Measurements from ENCODE around the gene ALKBH7.
"Not testable (repeated sequence)": the region's sequence is repeated elsewhere in the genome, so short reads cannot be mapped to it uniquely, and the experiment has no call there.

ALKBH7 gene

GRCh38 chr19:6400062-6400944, 27.7 kb downstream of the ALKBH7 start:
- H3K27ac ChIP-seq (ENCODE audit: low read length); H3K4me3 ChIP-seq (ENCODE audit: low read length in 2 of 2); H3K27me3 ChIP-seq (ENCODE audit: control insufficient read depth in 1 of 2, insufficient read depth in 2 of 2, low read length in 2 of 2); H3K9me3 ChIP-seq (ENCODE audit: control insufficient read depth in 2 of 2, low read length in 2 of 2); H3K36me3 ChIP-seq (ENCODE audit: control insufficient read depth in 2 of 2, insufficient read depth in 2 of 2, low read length in 2 of 2); H3K4me1 ChIP-seq (ENCODE audit: control insufficient read depth, insufficient read depth, low read length); H3K9ac ChIP-seq (ENCODE audit: low read length in 2 of 2): not testable (repeated sequence)

- Histone ChIP-seq H3K27ac (ENCODE audit: low read length) (no peak overlapping the region), H3K27me3 (ENCODE audit: control insufficient read depth in 1 of 2, insufficient read depth in 2 of 2, low read length in 2 of 2) (no peaks in the 10 kb centered on the region), H3K4me1 (ENCODE audit: control insufficient read depth, insufficient read depth, low read length) (no peaks in the 10 kb centered on the region), H3K9me3 (ENCODE audit: control insufficient read depth in 2 of 2, low read length in 2 of 2) (no peaks in the 10 kb centered on the region), H3K9ac (ENCODE audit: low read length in 2 of 2) (no peak overlapping the region), H3K36me3 (ENCODE audit: control insufficient read depth in 2 of 2, insufficient read depth in 2 of 2, low read length in 2 of 2) (no peaks in the 10 kb centered on the region), H3K4me3 (ENCODE audit: low read length in 2 of 2) (no peak overlapping the region)
Observed at GRCh38 chr19:6402058-6402457, 29.5 kb downstream of the ALKBH7 start.

GRCh38 chr19:6402837-6403608, 30.4 kb downstream of the ALKBH7 start:
- Histone ChIP-seq H3K9me3 (ENCODE audit: control insufficient read depth in 2 of 2, low read length in 2 of 2) (no peaks in the 10 kb centered on the region), H3K36me3 (ENCODE audit: control insufficient read depth in 2 of 2, insufficient read depth in 2 of 2, low read length in 2 of 2) (no peaks in the 10 kb centered on the region), H3K9ac (ENCODE audit: low read length in 2 of 2) (no peak overlapping the region), H3K27ac (ENCODE audit: low read length) (no peak overlapping the region), H3K27me3 (ENCODE audit: control insufficient read depth in 1 of 2, insufficient read depth in 2 of 2, low read length in 2 of 2) (no peaks in the 10 kb centered on the region), H3K4me3 (ENCODE audit: low read length in 2 of 2) (no peak overlapping the region), H3K4me1 (ENCODE audit: control insufficient read depth, insufficient read depth, low read length) (no peaks in the 10 kb centered on the region)

- no peak overlapping the region for H3K27ac ChIP-seq (ENCODE audit: low read length)
- no peaks in the 10 kb centered on the region for H3K27me3 ChIP-seq (ENCODE audit: control insufficient read depth in 1 of 2, insufficient read depth in 2 of 2, low read length in 2 of 2)
- H3K4me3 ChIP-seq (ENCODE audit: low read length in 2 of 2): no peak overlapping the region
- H3K36me3 ChIP-seq (ENCODE audit: control insufficient read depth in 2 of 2, insufficient read depth in 2 of 2, low read length in 2 of 2): no peaks in the 10 kb centered on the region
- no peaks in the 10 kb centered on the region for H3K4me1 ChIP-seq (ENCODE audit: control insufficient read depth, insufficient read depth, low read length)
- H3K9ac ChIP-seq (ENCODE audit: low read length in 2 of 2): no peak overlapping the region
- H3K9me3 ChIP-seq (ENCODE audit: control insufficient read depth in 2 of 2, low read length in 2 of 2): no peaks in the 10 kb centered on the region
Observed at GRCh38 chr19:6406401-6406800, 33.8 kb downstream of the ALKBH7 start.

DNA sequence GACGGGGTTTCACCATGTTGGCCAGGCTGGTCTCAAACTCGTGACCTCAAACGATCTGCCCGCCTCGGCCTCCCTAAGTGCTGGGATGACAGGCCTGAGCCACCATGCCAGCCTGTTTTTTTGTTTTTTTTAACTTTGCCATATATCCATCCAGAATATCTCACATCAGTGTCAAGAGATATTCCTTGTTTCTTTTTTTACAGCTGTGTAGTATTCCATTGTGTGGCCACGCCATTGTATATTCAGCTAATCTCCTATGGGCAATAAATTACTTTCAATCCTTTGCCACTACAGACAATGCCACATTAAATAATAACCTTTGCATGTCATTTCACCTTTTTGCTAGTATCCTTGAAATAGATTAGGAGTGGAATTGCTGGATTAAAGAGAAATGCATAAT, 36.8 kb downstream of the ALKBH7 start:
- Histone ChIP-seq H3K27me3 (ENCODE audit: control insufficient read depth in 1 of 2, insufficient read depth in 2 of 2, low read length in 2 of 2) (no peaks in the 10 kb centered on the region), H3K9me3 (ENCODE audit: control insufficient read depth in 2 of 2, low read length in 2 of 2) (no peaks in the 10 kb centered on the region), H3K27ac (ENCODE audit: low read length) (no peak overlapping the region), H3K36me3 (ENCODE audit: control insufficient read depth in 2 of 2, insufficient read depth in 2 of 2, low read length in 2 of 2) (peaks cover 0 to 3% of the 10 kb centered on the region in 2 donors), H3K9ac (ENCODE audit: low read length in 2 of 2) (no peak overlapping the region), H3K4me1 (ENCODE audit: control insufficient read depth, insufficient read depth, low read length) (peaks cover 7% of the 10 kb centered on the region), H3K4me3 (ENCODE audit: low read length in 2 of 2) (no peak overlapping the region)

- H3K9ac ChIP-seq (ENCODE audit: low read length in 2 of 2): no peak overlapping the region
- H3K36me3 ChIP-seq (ENCODE audit: control insufficient read depth in 2 of 2, insufficient read depth in 2 of 2, low read length in 2 of 2): peaks cover 20 to 24% of the 10 kb centered on the region in 2 donors
- peak overlapping the region; percentile 18 for H3K27ac ChIP-seq (ENCODE audit: low read length)
- H3K4me3 ChIP-seq (ENCODE audit: low read length in 2 of 2): no peak overlapping the region
- no peaks in the 10 kb centered on the region for H3K9me3 ChIP-seq (ENCODE audit: control insufficient read depth in 2 of 2, low read length in 2 of 2)
- no peaks in the 10 kb centered on the region for H3K27me3 ChIP-seq (ENCODE audit: control insufficient read depth in 1 of 2, insufficient read depth in 2 of 2, low read length in 2 of 2)
- H3K4me1 ChIP-seq (ENCODE audit: control insufficient read depth, insufficient read depth, low read length): peaks cover 7% of the 10 kb centered on the region
Observed at GRCh38 chr19:6412061-6412446, 39.5 kb downstream of the ALKBH7 start.

DNA sequence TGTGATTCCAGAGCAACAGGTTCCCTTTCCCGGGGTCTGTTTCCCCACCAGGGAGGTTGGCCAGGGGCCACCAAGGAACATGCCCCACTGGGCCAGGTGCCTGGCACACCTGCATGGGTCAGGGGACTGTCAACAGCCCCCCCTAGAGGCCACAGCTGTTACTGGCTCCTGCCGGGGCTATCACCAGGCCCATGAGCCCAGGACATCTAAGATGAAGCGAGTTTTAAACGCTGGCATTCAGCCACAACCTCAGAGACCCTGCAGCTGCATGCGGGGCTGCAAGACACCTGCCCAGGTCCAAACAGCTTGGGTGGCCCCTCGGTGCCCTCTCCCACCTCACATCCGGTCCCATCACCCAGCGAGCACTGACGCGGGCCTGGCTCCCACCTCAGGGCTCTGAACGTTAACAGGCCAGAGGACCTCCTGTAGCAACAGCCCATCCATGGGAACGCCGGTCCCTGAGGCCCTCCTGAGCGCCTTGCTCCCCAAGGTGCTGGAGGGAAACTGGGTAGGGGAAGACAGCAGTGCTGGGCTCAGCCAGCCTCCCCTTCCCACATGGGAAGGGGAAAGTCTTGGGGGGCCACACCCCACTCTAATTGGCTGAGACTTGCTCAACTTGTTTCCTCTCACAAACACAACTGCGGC, 40.0 kb downstream of the ALKBH7 start:
- peaks cover 25 to 29% of the 10 kb centered on the region in 2 donors for H3K36me3 ChIP-seq (ENCODE audit: control insufficient read depth in 2 of 2, insufficient read depth in 2 of 2, low read length in 2 of 2)
- no peak overlapping the region for H3K4me3 ChIP-seq (ENCODE audit: low read length in 2 of 2)
- H3K4me1 ChIP-seq (ENCODE audit: control insufficient read depth, insufficient read depth, low read length): peaks cover 7% of the 10 kb centered on the region
- no peaks in the 10 kb centered on the region for H3K27me3 ChIP-seq (ENCODE audit: control insufficient read depth in 1 of 2, insufficient read depth in 2 of 2, low read length in 2 of 2)
- no peak overlapping the region for H3K9ac ChIP-seq (ENCODE audit: low read length in 2 of 2)
- no peaks in the 10 kb centered on the region for H3K9me3 ChIP-seq (ENCODE audit: control insufficient read depth in 2 of 2, low read length in 2 of 2)
- peak overlapping the region; percentile 18 for H3K27ac ChIP-seq (ENCODE audit: low read length)

- Histone ChIP-seq H3K9me3 (ENCODE audit: control insufficient read depth in 2 of 2, low read length in 2 of 2) (no peaks in the 10 kb centered on the region), H3K4me1 (ENCODE audit: control insufficient read depth, insufficient read depth, low read length) (peaks cover 7% of the 10 kb centered on the region), H3K27ac (ENCODE audit: low read length) (no peak overlapping the region), H3K9ac (ENCODE audit: low read length in 2 of 2) (no peak overlapping the region), H3K4me3 (ENCODE audit: low read length in 2 of 2) (no peak overlapping the region), H3K27me3 (ENCODE audit: control insufficient read depth in 1 of 2, insufficient read depth in 2 of 2, low read length in 2 of 2) (no peaks in the 10 kb centered on the region), H3K36me3 (ENCODE audit: control insufficient read depth in 2 of 2, insufficient read depth in 2 of 2, low read length in 2 of 2) (peaks cover 32 to 36% of the 10 kb centered on the region in 2 donors)
Observed at GRCh38 chr19:6413291-6413690, 40.7 kb downstream of the ALKBH7 start.

- H3K4me3 ChIP-seq (ENCODE audit: low read length in 2 of 2): no peak overlapping the region
- no peaks in the 10 kb centered on the region for H3K9me3 ChIP-seq (ENCODE audit: control insufficient read depth in 2 of 2, low read length in 2 of 2)
- H3K4me1 ChIP-seq (ENCODE audit: control insufficient read depth, insufficient read depth, low read length): peaks cover 7% of the 10 kb centered on the region
- no peak overlapping the region for H3K9ac ChIP-seq (ENCODE audit: low read length in 2 of 2)
- H3K27me3 ChIP-seq (ENCODE audit: control insufficient read depth in 1 of 2, insufficient read depth in 2 of 2, low read length in 2 of 2): no peaks in the 10 kb centered on the region
- H3K27ac ChIP-seq (ENCODE audit: low read length): no peak overlapping the region
- peaks cover 39 to 43% of the 10 kb centered on the region in 2 donors for H3K36me3 ChIP-seq (ENCODE audit: control insufficient read depth in 2 of 2, insufficient read depth in 2 of 2, low read length in 2 of 2)
Observed at GRCh38 chr19:6413721-6414643, 41.4 kb downstream of the ALKBH7 start.
